GM21526 (cell line): Measurements from ENCODE around the gene DNM2.
"Not testable (repeated sequence)": the region's sequence is repeated elsewhere in the genome, so short reads cannot be mapped to it uniquely, and the experiment has no call there.

Source experiments
- ATAC-seq: cut with Tn5 transposase; IDR thresholded peaks from one replicate; pipeline ENCODE4 v1.9.1; 2021; ENCODE audit warnings: moderate library complexity; ENCODE audit not compliant: unreplicated experiment, low FRiP score

The DNM2 gene

GRCh38 chr19:10830931-10831779, 113.3 kb downstream of the DNM2 start:
- ATAC-seq, result no peak

- ATAC-seq, result no peak
These were observed 114.4 kb downstream of the DNM2 start for GRCh38 chr19:10831987-10832938.

GRCh38 chr19:10832939-10833296, 115.0 kb downstream of the DNM2 start:
- ATAC-seq, result no peak

GRCh38 chr19:10835089-10835753, 117.3 kb downstream of the DNM2 start:
- no peak for ATAC-seq

GRCh38 chr19:10835754-10836478, 118.0 kb downstream of the DNM2 start, which contains the start of gene TMED1:
Gene TMED1, minus strand, starts transcription at chr19:10836212. Its CDS starts 21 bp downstream, at chr19:10836191.
- peak; percentile 58 for ATAC-seq

GRCh38 chr19:10836479-10837330, 118.8 kb downstream of the DNM2 start:
- no peak for ATAC-seq

- not testable (repeated sequence) for ATAC-seq
These were observed 119.8 kb downstream of the DNM2 start for GRCh38 chr19:10837649-10838048.

GRCh38 chr19:10838377-10838776, 120.5 kb downstream of the DNM2 start:
- no peak for ATAC-seq

GRCh38 chr19:10839114-10840050, 121.5 kb downstream of the DNM2 start:
- ATAC-seq, result no peak

- no peak for ATAC-seq
These were observed 124.9 kb downstream of the DNM2 start for GRCh38 chr19:10842788-10843187.

- no peak for ATAC-seq
These were observed 128.8 kb downstream of the DNM2 start for GRCh38 chr19:10846500-10847202.

- no peak for ATAC-seq
These were observed 130.5 kb downstream of the DNM2 start, which contains the start of gene C19orf38 for GRCh38 chr19:10848230-10848856. Gene C19orf38, plus strand, starts transcription at chr19:10848415. Its CDS starts 94 bp downstream, at chr19:10848509.

GRCh38 chr19:10850631-10851030, 132.8 kb downstream of the DNM2 start:
- no peak for ATAC-seq

- ATAC-seq, result no peak
These were observed 134.4 kb downstream of the DNM2 start for GRCh38 chr19:10852098-10852800.

- ATAC-seq, result no peak
These were observed 135.1 kb downstream of the DNM2 start for GRCh38 chr19:10852941-10853340.

GRCh38 chr19:10854350-10855089, 136.6 kb downstream of the DNM2 start:
- ATAC-seq, result no peak
